NCI-H2029 (cell line): Measurements from ENCODE around the gene PLXNA4.
A peak's percentile ranks its signal among the peaks of the same experiment; 100 is the strongest.

Experiments
- DNase-seq: peaks from one replicate; lab custom pipeline; 2025; lab: John Stamatoyannopoulos, UW

Gene PLXNA4

GRCh38 chr7:132318352-132319318, 257.6 kb downstream of the PLXNA4 start:
- DNase-seq: peak; percentile 67

- DNase-seq: no peak
Observed at GRCh38 chr7:132317701-132318351, 258.4 kb downstream of the PLXNA4 start.

- no peak for DNase-seq
Observed at GRCh38 chr7:132312531-132313055, 263.7 kb downstream of the PLXNA4 start.

- no peak for DNase-seq
Observed at GRCh38 chr7:132311733-132312132, 264.5 kb downstream of the PLXNA4 start.

- DNase-seq: no peak
Observed at GRCh38 chr7:132309102-132309805, 267.0 kb downstream of the PLXNA4 start.

GRCh38 chr7:132307465-132307864, 268.8 kb downstream of the PLXNA4 start:
- DNase-seq: no peak

GRCh38 chr7:132300599-132301277, 275.5 kb downstream of the PLXNA4 start:
- DNase-seq: no peak

- DNase-seq: peak; percentile 91
Observed at GRCh38 chr7:132298790-132299189, 277.5 kb downstream of the PLXNA4 start.

- DNase-seq: no peak
Observed at GRCh38 chr7:132296820-132297219, 279.4 kb downstream of the PLXNA4 start.

- DNase-seq: no peak
Observed at GRCh38 chr7:132295175-132295574, 281.1 kb downstream of the PLXNA4 start.

GRCh38 chr7:132292803-132293202, 283.5 kb downstream of the PLXNA4 start:
- no peak for DNase-seq

- no peak for DNase-seq
Observed at GRCh38 chr7:132291481-132291880, 284.8 kb downstream of the PLXNA4 start.

GRCh38 chr7:132290021-132290420, 286.2 kb downstream of the PLXNA4 start:
- no peak for DNase-seq

GRCh38 chr7:132286836-132287235, 289.4 kb downstream of the PLXNA4 start:
- peak; percentile 29 for DNase-seq

GRCh38 chr7:132280335-132280734, 295.9 kb downstream of the PLXNA4 start:
- no peak for DNase-seq

GRCh38 chr7:132279718-132280117, 296.6 kb downstream of the PLXNA4 start:
- no peak for DNase-seq

- DNase-seq: no peak
Observed at GRCh38 chr7:132276976-132277725, 299.1 kb downstream of the PLXNA4 start.

GRCh38 chr7:132276234-132276630, 300.0 kb downstream of the PLXNA4 start:
- peak; percentile 45 for DNase-seq

GRCh38 chr7:132275416-132276233, 300.6 kb downstream of the PLXNA4 start:
- peak; percentile 53 for DNase-seq

GRCh38 chr7:132272763-132273371, 303.4 kb downstream of the PLXNA4 start:
- no peak for DNase-seq
